Right atrium auricular region (tissue), 2 donors: Measurements from ENCODE around the gene DBI. TPM values are rescaled to one million over a fixed set of nuclear protein-coding genes. Genes with fewer than 3 reads are reported as not detected.
A peak's percentile ranks its signal among the peaks of the same experiment; 100 is the strongest.

Source experiments
- DNase-seq: peaks from one replicate; pipeline ENCODE4 v3.0.0-alpha.2; 2019; ENCODE audit warnings: low spot score
- H3K27ac ChIP-seq, 2 donors: fragments of 200-600 bp; sonication (generic); 1 replicate in 1 of 2; 2 replicates in 1 of 2; pipeline ENCODE4 v1.5.1; 2016 to 2019
- H3K27me3 ChIP-seq, 2 donors: fragments of 200-600 bp; sonication (generic); one replicate each; pipeline versions ENCODE4 v1.5.1 to v1.6.0; 2017 to 2019
- H3K36me3 ChIP-seq: fragments of 200-600 bp; sonication (generic); one replicate; pipeline ENCODE4 v1.5.1; 2016
- H3K4me1 ChIP-seq, 2 donors: fragments of 200-600 bp; sonication (generic); one replicate each; pipeline versions ENCODE4 v1.5.1 to v1.6.0; 2017 to 2019
- H3K4me3 ChIP-seq, 2 donors: fragments of 200-600 bp; sonication (generic); 1 replicate in 1 of 2; 2 replicates in 1 of 2; pipeline ENCODE4 v1.5.1; 2017 to 2019; ENCODE audit warnings: mild to moderate bottlenecking in 1 of 2, moderate library complexity in 1 of 2
- H3K9me3 ChIP-seq, 2 donors: fragments of 200-600 bp; sonication (generic); one replicate each; pipeline ENCODE4 v1.5.1; 2019
- CTCF ChIP-seq, 2 donors: fragments of 200-600 bp; sonication (generic); IDR thresholded peaks; one replicate each; pipeline ENCODE4 v1.5.1; 2019; ENCODE audit warnings: antibody characterized with exemption in 2 of 2
- total RNA-seq, 2 donors: library from RNA; depleted of rRNA; stranded (reverse); fragments of >200 nt; gene quantifications; one replicate each; pipeline ENCODE4 v1.1.0, GENCODE V29; 2016

The DBI gene
- total RNA-seq, 2 donors from 2014 or later = 174 to 312 TPM

GRCh38 chr2:119338272-119338671 is 28.5 kb upstream of the DBI start:
- H3K36me3 ChIP-seq = no peaks in the 10 kb centered on the region

GRCh38 chr2:119338826-119339561 is 27.8 kb upstream of the DBI start:
- H3K4me3 ChIP-seq = no peak overlapping the region
- no peaks in the 10 kb centered on the region for H3K9me3 ChIP-seq
- TF ChIP-seq CTCF (IDR thresholded peaks at IDR 0.05) = no peak
- no peak for DNase-seq
- no peaks in the 10 kb centered on the region for H3K27me3 ChIP-seq
- no peak overlapping the region for H3K27ac ChIP-seq
- H3K36me3 ChIP-seq = no peaks in the 10 kb centered on the region
- no peaks in the 10 kb centered on the region for H3K4me1 ChIP-seq

More at GRCh38 chr2:119338272-119338671, 28.5 kb upstream of the DBI start:
- no peak for DNase-seq
- Histone ChIP-seq H3K27ac (no peak overlapping the region), H3K4me3 (no peak overlapping the region), H3K27me3 (no peaks in the 10 kb centered on the region), H3K4me1 (no peaks in the 10 kb centered on the region), H3K9me3 (no peaks in the 10 kb centered on the region)
- no peak for TF ChIP-seq CTCF (IDR thresholded peaks at IDR 0.05)

- Histone ChIP-seq H3K4me1 (no peaks in the 10 kb centered on the region), H3K27me3 (no peaks in the 10 kb centered on the region), H3K9me3 (no peaks in the 10 kb centered on the region), H3K27ac (no peak overlapping the region), H3K36me3 (no peaks in the 10 kb centered on the region), H3K4me3 (no peak overlapping the region)
- DNase-seq = no peak
- TF ChIP-seq CTCF (IDR thresholded peaks at IDR 0.05) = no peak
Measured at GRCh38 chr2:119339562-119339923, 27.2 kb upstream of the DBI start.

DNA sequence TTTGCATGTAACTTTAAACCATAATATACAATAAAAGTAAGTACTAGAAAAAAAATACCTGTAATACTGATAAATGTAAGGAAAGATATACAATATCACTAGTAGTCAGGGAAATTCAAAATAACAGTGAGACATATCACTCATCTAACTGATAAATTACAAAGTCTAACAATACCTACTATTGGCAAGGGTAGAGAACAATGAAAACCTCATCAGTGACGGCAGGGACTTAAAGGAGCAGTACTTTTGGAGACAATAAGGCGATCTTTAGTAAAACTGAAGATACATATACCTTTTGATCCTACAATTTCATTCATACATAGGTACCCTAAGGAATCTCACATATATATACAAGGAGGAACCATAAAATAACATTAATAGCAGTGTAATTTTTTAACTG is 25.1 kb upstream of the DBI start:
- H3K4me3 ChIP-seq = no peak overlapping the region
- no peaks in the 10 kb centered on the region for H3K27me3 ChIP-seq
- no peaks in the 10 kb centered on the region for H3K4me1 ChIP-seq
- TF ChIP-seq CTCF (IDR thresholded peaks at IDR 0.05) = no peak
- DNase-seq = no peak
- H3K27ac ChIP-seq = no peak overlapping the region
- H3K9me3 ChIP-seq = no peaks in the 10 kb centered on the region
- no peaks in the 10 kb centered on the region for H3K36me3 ChIP-seq

GRCh38 chr2:119349289-119349688 is 17.5 kb upstream of the DBI start:
- DNase-seq = no peak
- Histone ChIP-seq H3K9me3 (no peaks in the 10 kb centered on the region), H3K4me1 (peaks cover 0 to 23% of the 10 kb centered on the region in 2 donors), H3K4me3 (no peak overlapping the region), H3K27ac (peak overlapping the region; percentile 69 to 73), H3K27me3 (no peaks in the 10 kb centered on the region), H3K36me3 (no peaks in the 10 kb centered on the region)
- TF ChIP-seq CTCF (IDR thresholded peaks at IDR 0.05) = no peak
